Caco-2 (cell line): ENCODE results near the gene DTWD2. TPM values are rescaled to one million over a fixed set of nuclear protein-coding genes. Genes with fewer than 3 reads are reported as not detected.

Source experiments
- BruUV-seq: library from RNA; stranded (reverse); fragments of 400-500 nt; replicated peaks from 2 replicates; lab custom pipeline; 2021; lab: Mats Ljungman, UMichigan
- CTCF ChIA-PET: fragments of 300-600 bp; sonication (Branson Sonifier 250); formaldehyde crosslinking; loops from one replicate; lab custom pipeline; 2022; ENCODE audit warnings: antibody characterized with exemption; lab: Charles Lee
- POLR2A ChIA-PET: fragments of 300-600 bp; sonication (Branson Sonifier 250); formaldehyde crosslinking; loops from one replicate; lab custom pipeline; 2022; ENCODE audit warnings: antibody characterized with exemption; lab: Charles Lee
- DNase-seq, 2 experiments: peaks; one replicate each; pipeline versions ENCODE4 v3.0.0 to v3.0.0-alpha.2; 2020 to 2022
- H3K27me3 ChIP-seq: replicated peaks from 2 replicates; pipeline ENCODE4 v1.6.0; 2011; ENCODE audit warnings: low read length; ENCODE audit not compliant: control insufficient read depth, insufficient read depth
- H3K36me3 ChIP-seq: 2 replicates; pipeline ENCODE4 v1.5.1; 2011; ENCODE audit warnings: low read length; ENCODE audit not compliant: control insufficient read depth, insufficient read depth
- H3K4me1 ChIP-seq: fragments of 250-450 bp; sonication (Bioruptor Pico); 2 replicates; pipeline ENCODE4 v1.5.1; 2020; ENCODE audit warnings: mild to moderate bottlenecking
- H3K4me3 ChIP-seq: 2 replicates; pipeline ENCODE4 v1.5.1; 2011; ENCODE audit warnings: low read depth, mild to moderate bottlenecking, control low read depth, low read length
- H3K9me3 ChIP-seq: fragments of 250-450 bp; sonication (Bioruptor Pico); 2 replicates; pipeline ENCODE4 v1.5.1; 2020; ENCODE audit warnings: mild to moderate bottlenecking, moderate library complexity
- H3K27ac Mint-ChIP-seq: one replicate; pipeline ENCODE4 v1.8.0; 2022; ENCODE audit warnings: mixed read lengths; ENCODE audit not compliant: unreplicated experiment
- H3K27me3 Mint-ChIP-seq: one replicate; pipeline ENCODE4 v1.8.0; 2022; ENCODE audit warnings: mixed read lengths; ENCODE audit not compliant: insufficient read depth, unreplicated experiment
- H3K36me3 Mint-ChIP-seq: one replicate; pipeline ENCODE4 v1.8.0; 2022; ENCODE audit warnings: mild to moderate bottlenecking, mixed read lengths; ENCODE audit not compliant: insufficient read depth, unreplicated experiment
- H3K4me1 Mint-ChIP-seq: one replicate; pipeline ENCODE4 v1.8.0; 2022; ENCODE audit warnings: low read depth, mixed read lengths; ENCODE audit not compliant: unreplicated experiment
- H3K4me3 Mint-ChIP-seq: one replicate; pipeline ENCODE4 v1.8.0; 2022; ENCODE audit warnings: mild to moderate bottlenecking, moderate library complexity, mixed read lengths; ENCODE audit not compliant: unreplicated experiment
- H3K9me3 Mint-ChIP-seq: one replicate; pipeline ENCODE4 v1.8.0; 2022; ENCODE audit warnings: mixed read lengths; ENCODE audit not compliant: unreplicated experiment
- intact Hi-C: fragments of 100-400 bp; cut with micrococcal nuclease; formaldehyde crosslinking; loops from one replicate; pipeline ENCODE4 v1.10.0; 2022; ENCODE audit not compliant: unreplicated experiment
- total RNA-seq: library from RNA; stranded (reverse); gene quantifications from 2 replicates; pipeline ENCODE4 v1.2.3, GENCODE V29; 2022
- TF ChIP-seq, protein P1 (sequence below), 2 experiments: fragments of 200-600 bp in 1 of 2; IDR thresholded peaks; 1 replicate in 1 of 2; 2 replicates in 1 of 2; pipeline versions ENCODE4 v1.5.1 to v1.8.0; 2011 to 2022; ENCODE audit warnings: antibody characterized with exemption in 1 of 2, control low read depth in 1 of 2, inconsistent platforms in 1 of 2, low read depth in 1 of 2, low read length in 1 of 2, mild to moderate bottlenecking in 1 of 2, moderate library complexity in 1 of 2; ENCODE audit not compliant: insufficient read depth in 1 of 2, severe bottlenecking in 1 of 2, unreplicated experiment in 1 of 2

DTWD2 gene
- total RNA-seq, 1 experiment from 2014 or later = 5.6 TPM

DNA sequence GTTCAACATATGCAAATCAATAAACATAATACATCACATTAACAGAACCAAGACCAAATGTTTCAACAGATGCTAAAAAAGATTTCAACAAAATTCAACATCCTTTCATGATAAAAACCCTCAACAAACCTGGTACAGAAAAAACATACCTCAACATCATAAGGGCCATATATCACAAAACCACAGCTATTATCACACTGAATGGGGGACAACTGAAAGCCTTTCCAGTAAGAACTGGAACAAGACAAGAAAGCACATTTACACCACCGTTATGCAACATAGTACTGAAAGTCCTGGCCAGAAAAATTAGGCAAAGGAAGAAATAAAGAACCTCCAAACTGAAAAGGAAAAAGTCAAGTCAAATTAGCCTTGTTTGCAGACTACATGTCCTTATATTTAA, 93.6 kb downstream of the DTWD2 start:
- ChIA-PET POLR2A (no interaction called here), CTCF (no interaction called here)
- no TSS peak for BruUV-seq
- Histone ChIP-seq H3K27me3 (no peaks in the 10 kb centered on the region), H3K9me3 (no peaks in the 10 kb centered on the region), H3K4me1 (no peaks in the 10 kb centered on the region), H3K4me3 (no peak overlapping the region), H3K36me3 (no peaks in the 10 kb centered on the region)
- DNase-seq = no peak
- intact Hi-C loops = no loop called here
- H3K27ac Mint-ChIP-seq = no peak overlapping the region
- H3K9me3 Mint-ChIP-seq = no peaks in the 10 kb centered on the region
- H3K4me3 Mint-ChIP-seq = no peak overlapping the region
- H3K27me3 Mint-ChIP-seq = no peaks in the 10 kb centered on the region
- TF ChIP-seq, protein P1, sequence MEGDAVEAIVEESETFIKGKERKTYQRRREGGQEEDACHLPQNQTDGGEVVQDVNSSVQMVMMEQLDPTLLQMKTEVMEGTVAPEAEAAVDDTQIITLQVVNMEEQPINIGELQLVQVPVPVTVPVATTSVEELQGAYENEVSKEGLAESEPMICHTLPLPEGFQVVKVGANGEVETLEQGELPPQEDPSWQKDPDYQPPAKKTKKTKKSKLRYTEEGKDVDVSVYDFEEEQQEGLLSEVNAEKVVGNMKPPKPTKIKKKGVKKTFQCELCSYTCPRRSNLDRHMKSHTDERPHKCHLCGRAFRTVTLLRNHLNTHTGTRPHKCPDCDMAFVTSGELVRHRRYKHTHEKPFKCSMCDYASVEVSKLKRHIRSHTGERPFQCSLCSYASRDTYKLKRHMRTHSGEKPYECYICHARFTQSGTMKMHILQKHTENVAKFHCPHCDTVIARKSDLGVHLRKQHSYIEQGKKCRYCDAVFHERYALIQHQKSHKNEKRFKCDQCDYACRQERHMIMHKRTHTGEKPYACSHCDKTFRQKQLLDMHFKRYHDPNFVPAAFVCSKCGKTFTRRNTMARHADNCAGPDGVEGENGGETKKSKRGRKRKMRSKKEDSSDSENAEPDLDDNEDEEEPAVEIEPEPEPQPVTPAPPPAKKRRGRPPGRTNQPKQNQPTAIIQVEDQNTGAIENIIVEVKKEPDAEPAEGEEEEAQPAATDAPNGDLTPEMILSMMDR (IDR thresholded peaks at IDR 0.05; ENCODE audit: insufficient read depth in 1 of 2, low read depth in 1 of 2, low read length in 1 of 2, severe bottlenecking in 1 of 2, unreplicated experiment in 1 of 2) = no peak
- H3K36me3 Mint-ChIP-seq = no peaks in the 10 kb centered on the region
- H3K4me1 Mint-ChIP-seq = no peaks in the 10 kb centered on the region

DNA sequence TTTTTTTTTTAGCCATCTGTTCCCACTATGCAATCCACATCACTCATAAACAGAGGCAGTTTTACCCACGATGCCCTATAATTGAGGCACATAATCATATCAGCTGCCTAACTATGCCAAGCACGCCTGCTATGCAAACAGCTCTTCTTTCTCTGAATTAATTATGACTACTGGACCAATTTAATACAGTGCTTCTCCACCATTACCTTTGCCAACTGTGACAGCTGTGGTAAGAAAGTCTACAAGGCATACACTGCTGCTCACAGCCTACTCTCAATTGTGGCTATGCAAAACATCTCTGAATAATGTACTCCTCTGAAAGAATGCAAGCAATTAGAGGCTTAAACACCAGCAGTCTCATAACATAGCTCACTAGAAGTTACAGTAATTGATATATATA, 97.1 kb downstream of the DTWD2 start:
- ChIA-PET CTCF (no interaction called here), POLR2A (no interaction called here)
- no peaks in the 10 kb centered on the region for H3K27me3 Mint-ChIP-seq
- H3K36me3 ChIP-seq = no peaks in the 10 kb centered on the region
- no peak overlapping the region for H3K4me3 Mint-ChIP-seq
- no TSS peak for BruUV-seq
- no peaks in the 10 kb centered on the region for H3K9me3 ChIP-seq
- H3K36me3 Mint-ChIP-seq = no peaks in the 10 kb centered on the region
- H3K9me3 Mint-ChIP-seq = no peaks in the 10 kb centered on the region
- TF ChIP-seq, protein P1 (IDR thresholded peaks at IDR 0.05; ENCODE audit: insufficient read depth in 1 of 2, low read depth in 1 of 2, low read length in 1 of 2, severe bottlenecking in 1 of 2, unreplicated experiment in 1 of 2) = no peak
- intact Hi-C loops = no loop called here
- H3K4me1 Mint-ChIP-seq = no peaks in the 10 kb centered on the region
- no peaks in the 10 kb centered on the region for H3K4me1 ChIP-seq
- H3K4me3 ChIP-seq = no peak overlapping the region
- no peaks in the 10 kb centered on the region for H3K27me3 ChIP-seq
- H3K27ac Mint-ChIP-seq = no peak overlapping the region
- DNase-seq = no peak

DNA sequence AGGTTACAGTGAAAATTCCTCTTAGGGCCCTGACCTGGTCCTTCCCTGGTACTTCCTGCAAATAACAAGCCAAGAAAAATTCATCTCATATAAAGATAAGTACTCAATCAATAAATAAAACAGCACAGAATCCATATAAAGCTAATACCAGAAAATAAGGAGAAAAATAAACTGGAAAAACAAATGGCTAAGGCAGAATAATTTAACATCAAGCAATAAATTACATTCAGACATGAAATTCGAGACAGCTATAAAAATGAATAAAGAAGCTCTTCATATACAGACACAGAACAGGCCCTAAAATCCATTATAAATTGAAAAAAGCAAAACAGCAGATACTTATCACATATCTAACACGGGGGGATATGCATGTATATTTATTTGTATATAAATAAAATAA, 99.2 kb downstream of the DTWD2 start:
- no peaks in the 10 kb centered on the region for H3K36me3 Mint-ChIP-seq

More for the DNA sequence above, 99.2 kb downstream of the DTWD2 start:
- no peak for DNase-seq
- CTCF ChIA-PET = no interaction called here
- no peak overlapping the region for H3K4me3 ChIP-seq
- Mint-ChIP-seq H3K9me3 (no peaks in the 10 kb centered on the region), H3K27me3 (no peaks in the 10 kb centered on the region), H3K4me3 (no peak overlapping the region), H3K27ac (no peak overlapping the region), H3K4me1 (no peaks in the 10 kb centered on the region)
- BruUV-seq = no TSS peak
- no peaks in the 10 kb centered on the region for H3K9me3 ChIP-seq
- H3K4me1 ChIP-seq = no peaks in the 10 kb centered on the region
- H3K36me3 ChIP-seq = no peaks in the 10 kb centered on the region
- POLR2A ChIA-PET = no interaction called here
- intact Hi-C loops = no loop called here
- TF ChIP-seq, protein P1 (IDR thresholded peaks at IDR 0.05; ENCODE audit: insufficient read depth in 1 of 2, low read depth in 1 of 2, low read length in 1 of 2, severe bottlenecking in 1 of 2, unreplicated experiment in 1 of 2) = no peak
- no peaks in the 10 kb centered on the region for H3K27me3 ChIP-seq
